Activated CD8-positive, alpha-beta memory T cell treated with anti-CD3 and anti-CD28 coated beads, Interleukin-2, amount 50 U/mL, for 4 hours (primary cell): ENCODE results near the gene TRIM9.
"Not testable (repeated sequence)": the region's sequence is repeated elsewhere in the genome, so short reads cannot be mapped to it uniquely, and the experiment has no call there.

ENCODE experiments used
- DNase-seq: peaks from one replicate; pipeline ENCODE4 v3.0.0-alpha.2; 2020

The TRIM9 gene

DNA sequence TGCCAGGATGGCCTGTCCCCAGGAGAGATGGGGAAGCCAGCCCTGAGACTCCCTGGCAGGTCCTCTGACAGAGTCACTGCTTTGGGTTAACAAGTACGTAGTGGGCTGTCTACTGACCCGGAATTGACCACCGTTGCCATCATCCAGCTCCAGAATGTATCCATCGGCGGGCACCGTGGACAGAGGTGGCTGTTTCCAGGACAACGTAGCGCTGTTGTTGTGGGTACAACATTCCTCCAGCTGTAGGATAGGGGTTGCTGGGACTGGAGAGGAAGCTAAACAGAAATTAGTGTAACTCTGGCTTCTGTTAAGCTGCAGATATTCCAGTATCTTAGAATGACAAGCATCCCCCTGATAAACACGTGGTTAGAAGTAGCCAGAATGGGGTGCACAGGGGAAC lies 94.3 kb downstream of the TRIM9 start:
- no peak for DNase-seq

DNA sequence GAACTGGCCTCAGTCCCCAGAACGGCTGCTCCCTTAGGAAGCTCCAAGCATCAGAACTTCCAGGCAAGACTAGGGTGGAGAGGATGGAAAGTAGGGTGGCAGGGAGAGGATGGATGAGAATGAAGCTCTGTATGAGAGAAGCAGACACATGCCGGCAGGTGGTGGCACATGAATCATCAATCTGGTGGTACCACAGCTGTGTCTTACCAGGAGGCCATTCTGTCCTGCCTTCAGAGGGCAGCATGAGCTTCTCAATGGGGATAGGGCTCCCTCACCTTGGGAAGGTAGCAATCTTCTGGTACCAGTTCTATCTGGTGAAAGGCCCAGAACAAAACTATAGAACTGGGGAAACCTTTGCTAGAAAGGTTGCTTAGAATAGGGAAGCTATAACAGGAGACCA lies 95.2 kb downstream of the TRIM9 start:
- DNase-seq, result no peak

DNA sequence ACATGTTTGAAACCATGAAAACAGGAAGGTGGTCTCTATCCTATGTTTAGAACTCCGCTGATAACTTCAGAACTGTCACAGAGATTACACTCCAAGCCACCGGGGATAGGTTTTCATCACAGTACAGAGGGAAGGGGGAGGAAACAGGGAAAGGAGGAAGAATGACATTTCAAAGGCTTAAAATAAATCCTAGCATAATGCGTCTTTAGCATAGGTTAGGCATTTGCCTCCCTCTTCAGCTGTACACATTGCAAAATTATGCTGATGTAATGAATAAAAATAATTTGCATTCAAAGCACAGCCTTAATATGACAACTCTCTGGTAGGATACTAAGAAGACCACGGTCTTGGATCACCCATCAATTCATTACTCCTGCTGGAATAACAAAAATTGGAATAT lies 96.3 kb downstream of the TRIM9 start:
- DNase-seq, result no peak

DNA sequence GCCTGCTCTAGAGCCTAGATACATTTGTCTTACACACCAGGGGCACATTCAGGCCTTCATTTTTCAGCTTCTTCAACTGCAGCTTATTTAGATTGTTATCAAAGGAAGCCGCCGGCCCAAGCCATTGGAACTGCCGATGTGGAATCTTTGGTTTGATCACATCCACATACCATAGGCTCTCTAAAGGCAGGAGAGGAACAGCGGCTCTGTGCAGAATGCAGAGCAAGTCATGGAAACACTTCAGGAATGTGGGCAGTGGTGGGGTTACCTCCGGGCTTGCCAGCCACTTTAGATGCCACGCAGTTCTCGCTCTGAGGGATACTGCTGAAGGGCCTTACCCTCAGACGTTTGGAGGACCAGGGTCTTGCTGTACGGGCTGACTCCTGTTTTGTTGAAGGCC lies 97.2 kb downstream of the TRIM9 start:
- no peak for DNase-seq

GRCh38 chr14:50994158-50994557 lies 100.7 kb downstream of the TRIM9 start:
- DNase-seq, result not testable (repeated sequence)

GRCh38 chr14:50985859-50986331 lies 109.0 kb downstream of the TRIM9 start:
- no peak for DNase-seq

- no peak for DNase-seq
These were observed 109.6 kb downstream of the TRIM9 start for GRCh38 chr14:50985124-50985858.

DNA sequence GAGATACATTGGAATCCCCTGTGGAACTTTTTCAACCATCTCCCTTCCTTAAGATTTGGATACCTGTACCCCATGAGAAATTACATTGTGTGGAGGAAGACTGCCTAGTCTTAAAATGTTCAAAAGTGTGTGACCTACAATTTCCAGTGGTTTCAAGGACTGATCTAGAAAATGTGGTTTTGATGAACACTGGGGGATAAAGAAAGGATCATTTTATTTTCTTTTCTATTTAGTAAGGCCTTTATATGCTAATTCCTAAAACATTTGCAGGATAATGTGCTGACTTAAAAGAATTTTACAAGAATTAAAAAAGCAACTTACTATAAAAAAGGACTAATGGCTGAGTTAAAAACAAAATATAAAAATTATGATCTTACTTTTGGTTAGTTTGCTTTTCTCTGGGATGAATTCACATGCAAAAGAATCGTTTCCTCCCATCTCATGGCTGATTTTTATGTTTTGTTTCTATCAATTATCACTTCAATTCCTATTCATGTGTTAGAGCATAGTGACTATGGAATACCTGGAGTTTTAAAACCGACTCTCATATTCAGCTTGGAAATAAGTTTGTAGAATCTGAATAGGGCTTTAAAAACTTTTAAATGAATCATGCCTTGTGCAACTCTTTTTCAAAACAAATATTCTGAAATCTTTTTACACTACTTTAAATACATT lies 110.7 kb downstream of the TRIM9 start:
- no peak for DNase-seq

DNA sequence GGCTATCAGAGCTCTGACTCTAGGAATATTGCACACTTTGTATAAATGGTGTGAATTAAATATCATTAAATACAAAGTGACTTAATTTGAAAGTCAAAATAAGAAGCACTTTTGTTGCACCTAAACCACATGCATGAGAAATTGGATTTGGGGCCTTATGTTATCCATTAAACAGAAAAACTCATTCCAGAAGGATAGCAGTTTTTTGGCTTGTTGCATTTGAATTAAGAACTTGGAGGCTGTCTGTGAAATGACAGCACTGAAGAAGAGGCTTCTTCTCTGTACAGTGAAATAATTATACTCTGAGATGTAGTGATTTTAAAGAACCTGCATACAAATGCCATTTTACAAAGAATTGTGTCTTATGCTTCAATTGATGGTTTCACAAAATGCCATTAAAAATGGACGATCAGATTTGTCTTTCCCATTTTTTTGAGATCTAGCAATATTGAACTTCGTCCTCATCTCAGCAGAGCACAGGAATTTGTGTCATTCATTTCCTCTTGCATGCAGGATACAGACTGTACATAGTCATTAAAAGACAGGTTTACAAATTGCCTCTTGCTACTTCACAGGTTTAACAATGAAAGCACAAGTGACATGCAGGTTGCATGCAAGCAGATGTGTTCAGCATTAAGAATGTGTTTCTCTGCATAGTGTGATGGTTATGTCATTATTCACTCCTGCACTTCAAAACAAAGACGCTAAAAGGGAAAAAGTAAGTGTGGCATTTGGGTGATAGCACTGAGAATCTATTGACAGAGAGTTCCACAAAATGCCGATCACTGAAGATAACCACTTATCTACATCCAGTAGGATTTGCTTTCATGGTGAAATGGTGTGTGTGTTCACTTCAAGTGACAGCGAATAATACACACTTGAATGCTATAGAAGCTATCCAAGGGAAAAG lies 114.7 kb downstream of the TRIM9 start:
- no peak for DNase-seq

- DNase-seq, result no peak
These were observed 116.0 kb downstream of the TRIM9 start for GRCh38 chr14:50978888-50979287.

DNA sequence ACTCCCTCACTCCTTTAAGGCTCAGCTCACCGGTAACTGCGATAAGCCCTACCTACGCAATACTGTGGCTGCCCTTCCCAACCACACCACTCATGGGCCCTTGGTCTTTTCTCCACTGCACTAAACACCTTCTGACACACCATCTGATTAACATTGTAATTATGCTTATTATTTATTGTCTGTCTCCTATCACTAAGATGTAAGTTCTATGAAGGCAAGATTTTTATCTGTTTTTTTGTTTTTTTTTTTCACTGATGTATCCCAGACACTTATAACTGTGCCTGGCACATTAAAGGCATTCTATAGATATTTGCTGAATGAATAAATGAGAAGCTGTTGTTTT lies 116.4 kb downstream of the TRIM9 start:
- DNase-seq, result no peak

GRCh38 chr14:50977863-50978528 lies 116.9 kb downstream of the TRIM9 start:
- DNase-seq, result no peak

DNA sequence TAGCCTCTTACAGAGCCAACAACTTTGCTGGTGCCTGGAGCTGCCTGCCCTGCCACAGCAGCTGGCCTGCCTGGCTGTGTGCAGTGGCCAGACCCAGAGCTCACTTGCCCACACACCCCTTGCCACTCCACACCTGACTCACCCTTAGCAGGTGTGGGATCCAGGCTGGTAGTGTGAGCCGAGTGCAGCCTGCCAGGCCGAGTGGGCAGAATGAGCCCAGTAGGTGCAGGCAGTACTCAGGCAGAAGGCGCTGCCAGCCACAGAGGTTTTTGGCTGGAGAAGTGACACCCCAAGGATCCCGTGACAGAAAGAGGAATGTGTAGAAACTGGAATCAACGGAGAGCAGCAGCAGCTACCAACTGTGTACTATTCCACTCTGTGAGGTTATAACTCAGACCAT lies 120.8 kb downstream of the TRIM9 start:
- DNase-seq, result no peak

DNA sequence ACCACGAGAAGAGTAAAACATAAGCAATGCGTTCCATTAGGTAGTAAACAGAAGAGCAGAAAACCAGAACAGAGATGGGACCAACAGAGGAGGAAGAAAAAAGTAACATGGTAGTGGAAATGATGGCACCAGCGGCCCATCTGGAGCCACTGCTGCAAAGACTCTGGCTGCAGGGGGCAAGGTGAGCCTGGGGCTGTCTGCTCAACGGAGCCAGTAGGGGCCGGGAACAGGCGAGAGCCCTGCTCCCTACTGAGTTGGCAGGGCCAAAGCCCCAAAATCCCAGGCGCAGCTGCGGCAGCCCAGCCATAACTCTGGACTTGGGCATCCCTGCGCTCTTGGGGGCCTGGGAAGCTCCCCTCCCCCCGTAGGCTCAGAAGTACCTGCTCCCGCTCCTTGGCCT lies 122.2 kb downstream of the TRIM9 start:
- no peak for DNase-seq

- DNase-seq, result no peak
These were observed 123.8 kb downstream of the TRIM9 start for GRCh38 chr14:50970886-50971781.

DNA sequence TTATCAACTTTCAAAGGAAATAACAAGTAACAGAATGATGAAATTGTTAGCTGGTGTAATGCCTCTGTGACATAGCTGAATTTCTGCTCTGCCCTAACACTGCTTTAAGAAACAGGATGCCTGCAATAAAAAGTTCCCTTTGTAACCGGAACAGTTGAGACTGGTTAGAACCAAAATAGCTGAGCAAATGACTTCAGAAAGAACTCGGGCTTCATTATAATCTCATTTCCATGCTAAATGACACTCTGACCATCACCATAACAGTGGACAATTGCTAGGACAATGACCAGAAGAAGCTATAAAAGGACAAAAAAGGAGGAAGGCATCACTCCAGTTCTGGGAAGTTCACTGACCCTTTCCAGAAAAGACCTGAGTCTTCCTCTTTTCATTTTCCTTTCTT lies 127.1 kb downstream of the TRIM9 start:
- DNase-seq, result no peak

DNA sequence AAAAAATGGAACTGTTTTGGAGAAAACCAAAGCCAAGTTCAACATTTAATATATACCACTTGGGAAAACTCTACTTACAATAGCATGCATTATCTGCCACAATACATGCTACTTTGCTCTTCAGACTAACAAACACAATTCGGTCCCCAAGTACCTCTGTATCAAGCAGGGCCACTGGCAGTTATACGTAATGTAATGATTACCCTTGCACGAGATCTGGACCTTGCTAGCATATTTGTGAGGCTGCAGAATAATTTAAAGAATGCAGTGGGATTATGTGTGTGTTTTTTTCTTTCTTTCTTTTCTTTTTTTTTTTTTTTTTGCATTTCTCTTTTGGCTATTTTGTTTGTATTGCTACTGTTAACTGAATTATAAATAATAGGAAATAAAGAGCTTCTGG lies 127.8 kb downstream of the TRIM9 start:
- no peak for DNase-seq

DNA sequence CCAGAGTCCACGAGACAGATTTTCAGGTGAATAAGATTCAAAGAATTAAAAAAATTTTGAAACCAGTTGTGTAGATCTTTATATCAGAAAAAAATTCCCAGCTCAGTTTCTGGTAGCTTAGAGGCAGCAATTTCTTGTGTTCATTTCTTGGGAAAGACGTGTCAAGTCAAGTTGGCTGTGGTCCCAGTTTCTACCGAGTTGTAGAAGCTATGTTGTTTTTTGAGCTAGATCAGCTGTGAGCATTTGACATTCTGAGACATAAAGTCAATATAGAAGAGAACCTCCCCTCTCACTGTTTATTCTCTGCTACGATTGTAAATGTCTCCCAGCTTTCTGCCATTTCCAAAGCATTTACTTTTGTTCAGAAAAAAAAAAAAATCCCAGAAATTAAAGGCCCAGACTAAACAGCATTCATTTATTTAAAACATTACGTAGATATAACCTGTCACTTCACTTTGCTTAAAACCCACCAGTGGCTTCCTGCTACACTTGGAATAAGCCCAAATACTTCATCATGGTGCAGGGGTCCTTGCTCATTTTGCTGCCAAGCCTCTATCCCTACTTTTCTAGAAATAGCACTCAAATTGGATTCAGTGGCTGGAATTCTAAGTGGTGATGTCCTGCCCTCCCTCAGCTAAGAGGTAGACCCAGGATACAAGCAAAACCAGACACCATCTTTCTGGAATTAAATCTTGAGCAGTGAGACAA lies 130.1 kb downstream of the TRIM9 start:
- no peak for DNase-seq

DNA sequence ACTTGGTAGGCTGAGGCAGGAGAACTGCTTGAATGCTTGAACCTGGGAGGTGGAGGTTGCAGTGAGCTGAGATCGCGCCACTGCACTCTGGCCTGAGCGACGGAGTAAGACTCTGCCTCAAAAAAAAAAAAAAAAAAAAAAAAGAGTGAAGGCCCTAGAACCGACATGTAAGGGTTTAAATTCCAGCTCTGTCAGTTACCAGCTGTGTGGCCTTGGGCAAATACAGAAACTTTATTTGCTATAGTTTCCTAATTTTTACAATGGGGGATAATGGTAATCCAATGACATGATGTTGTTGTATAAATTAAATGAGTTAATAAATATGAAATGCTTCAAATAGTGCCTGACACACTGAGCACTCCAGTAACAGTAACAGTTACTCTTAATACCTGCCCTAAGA lies 131.0 kb downstream of the TRIM9 start:
- no peak for DNase-seq

DNA sequence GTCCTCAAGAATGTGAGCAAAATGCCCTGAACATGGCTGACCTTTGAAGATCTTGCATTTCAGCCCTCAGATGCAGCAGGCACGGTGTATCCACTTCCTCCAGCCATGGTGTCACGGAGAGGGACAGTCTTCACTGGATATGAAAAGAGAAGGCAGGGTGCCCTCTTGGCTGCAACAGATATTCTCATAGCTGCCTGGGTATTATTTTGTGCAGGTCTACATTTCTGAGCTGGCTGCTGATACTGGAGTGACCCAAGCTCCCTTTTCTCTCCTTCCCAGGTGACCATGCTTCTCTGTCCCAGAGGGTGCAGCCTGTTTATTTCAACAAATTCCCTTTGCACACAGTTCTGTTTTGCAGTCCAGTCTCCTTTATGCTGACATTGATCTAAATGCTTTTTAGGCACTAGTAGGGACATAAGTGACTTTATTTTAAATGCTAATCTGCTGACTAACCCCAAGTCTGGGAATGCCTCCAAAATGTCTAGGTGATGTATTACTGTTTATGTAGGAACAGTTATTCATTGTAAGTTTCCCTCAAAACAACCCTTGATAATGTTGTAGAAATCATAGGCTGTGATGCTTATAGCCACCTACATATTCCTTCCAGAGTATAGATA lies 133.2 kb downstream of the TRIM9 start:
- no peak for DNase-seq

- no peak for DNase-seq
These were observed 137.6 kb downstream of the TRIM9 start for GRCh38 chr14:50957296-50957695.
